GM18520 (cell line): ENCODE results near the gene NPL.
A peak's percentile ranks its signal among the peaks of the same experiment; 100 is the strongest.

Source experiments
- ATAC-seq: cut with Tn5 transposase; IDR thresholded peaks from one replicate; pipeline ENCODE4 v1.9.1; 2021; ENCODE audit not compliant: unreplicated experiment

Gene NPL, protein sequence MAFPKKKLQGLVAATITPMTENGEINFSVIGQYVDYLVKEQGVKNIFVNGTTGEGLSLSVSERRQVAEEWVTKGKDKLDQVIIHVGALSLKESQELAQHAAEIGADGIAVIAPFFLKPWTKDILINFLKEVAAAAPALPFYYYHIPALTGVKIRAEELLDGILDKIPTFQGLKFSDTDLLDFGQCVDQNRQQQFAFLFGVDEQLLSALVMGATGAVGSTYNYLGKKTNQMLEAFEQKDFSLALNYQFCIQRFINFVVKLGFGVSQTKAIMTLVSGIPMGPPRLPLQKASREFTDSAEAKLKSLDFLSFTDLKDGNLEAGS

DNA sequence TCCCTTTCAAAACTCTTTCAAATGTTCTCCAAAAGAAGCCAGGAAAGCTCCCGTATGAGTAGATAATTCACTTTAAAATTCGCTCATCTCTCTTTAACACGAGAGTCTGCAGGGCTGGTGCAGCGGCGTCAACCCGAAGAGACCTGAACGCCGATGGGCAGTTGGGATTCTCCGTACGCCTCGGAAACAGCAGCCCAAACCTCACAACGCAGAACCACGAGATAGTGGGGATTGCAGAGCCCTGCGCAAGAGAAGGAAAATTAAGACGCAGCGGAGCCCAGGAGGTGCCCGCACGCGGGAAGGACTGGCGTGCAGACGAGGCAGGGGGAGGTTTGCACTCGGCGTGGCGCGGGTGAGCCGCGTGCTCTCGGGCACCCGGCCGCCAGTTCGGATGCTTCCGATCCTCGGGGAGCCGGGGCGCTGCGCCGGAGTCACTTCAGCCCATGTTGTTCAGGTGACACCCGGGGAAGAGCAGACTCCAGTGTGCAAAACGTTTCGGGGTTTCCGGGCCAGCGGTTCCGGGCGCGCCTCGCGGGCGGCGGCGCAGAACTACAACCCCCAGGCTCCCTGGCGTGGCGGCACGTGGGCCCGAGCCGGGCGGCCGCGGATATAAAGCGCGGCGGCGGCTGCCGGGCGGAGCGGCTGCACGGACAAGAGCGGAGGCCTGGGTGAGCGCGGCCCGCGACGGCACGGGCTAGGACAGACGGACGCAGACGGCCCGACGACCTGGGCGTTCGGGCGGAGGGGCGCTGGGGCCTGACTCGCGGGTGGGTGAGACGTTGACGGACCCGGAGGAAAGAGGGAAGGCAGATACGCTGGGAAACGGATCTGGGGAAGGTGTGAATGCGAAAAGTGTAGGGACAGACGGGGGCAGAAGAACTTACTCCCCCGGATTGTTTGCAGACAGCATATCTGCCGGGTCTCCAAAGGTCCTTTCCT lies at the start of gene NPL:
Gene NPL (plus strand): TSS at position 636 of the 939 bp plus-strand sequence. CDS start 4,599 bp downstream, outside the sequence.
- ATAC-seq = peak; percentile 81

DNA sequence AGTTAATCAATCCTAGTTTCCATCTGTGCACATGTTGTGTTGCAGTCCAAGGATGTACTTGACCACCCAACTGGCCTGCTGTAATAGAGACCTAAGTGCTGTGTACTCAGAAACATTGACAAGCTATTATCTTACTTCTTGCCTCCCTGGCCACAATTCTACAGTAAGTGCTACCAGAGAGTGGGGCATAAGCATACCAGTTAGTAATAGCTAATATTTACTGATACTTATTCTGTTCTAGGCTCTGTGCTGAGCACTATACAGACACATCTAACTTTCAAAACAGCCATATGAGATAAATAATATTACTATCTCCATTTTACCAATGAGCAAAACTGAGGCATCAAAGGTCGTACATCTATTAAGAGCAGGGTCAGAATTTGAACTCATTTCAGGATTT lies 49.5 kb upstream of the NPL start:
- no peak for ATAC-seq

DNA sequence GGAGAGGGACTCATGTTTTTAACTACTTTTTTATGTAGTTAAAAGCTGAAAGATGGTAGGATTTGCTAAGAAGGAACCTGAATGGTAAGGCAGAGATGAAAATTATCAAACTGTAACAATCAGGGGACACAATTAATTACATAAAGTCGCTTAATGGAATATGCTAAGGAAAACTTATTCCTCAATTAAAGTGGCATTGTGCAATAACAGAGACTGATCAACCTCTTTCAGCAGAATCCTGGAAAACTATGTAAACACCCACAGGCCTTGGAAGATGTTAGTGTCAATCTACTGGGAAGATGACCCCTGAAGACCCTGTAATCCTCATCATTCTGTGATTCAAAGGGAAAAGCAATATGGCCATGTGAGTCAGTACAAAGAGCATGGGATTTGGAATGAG lies 46.8 kb upstream of the NPL start:
- ATAC-seq = no peak

DNA sequence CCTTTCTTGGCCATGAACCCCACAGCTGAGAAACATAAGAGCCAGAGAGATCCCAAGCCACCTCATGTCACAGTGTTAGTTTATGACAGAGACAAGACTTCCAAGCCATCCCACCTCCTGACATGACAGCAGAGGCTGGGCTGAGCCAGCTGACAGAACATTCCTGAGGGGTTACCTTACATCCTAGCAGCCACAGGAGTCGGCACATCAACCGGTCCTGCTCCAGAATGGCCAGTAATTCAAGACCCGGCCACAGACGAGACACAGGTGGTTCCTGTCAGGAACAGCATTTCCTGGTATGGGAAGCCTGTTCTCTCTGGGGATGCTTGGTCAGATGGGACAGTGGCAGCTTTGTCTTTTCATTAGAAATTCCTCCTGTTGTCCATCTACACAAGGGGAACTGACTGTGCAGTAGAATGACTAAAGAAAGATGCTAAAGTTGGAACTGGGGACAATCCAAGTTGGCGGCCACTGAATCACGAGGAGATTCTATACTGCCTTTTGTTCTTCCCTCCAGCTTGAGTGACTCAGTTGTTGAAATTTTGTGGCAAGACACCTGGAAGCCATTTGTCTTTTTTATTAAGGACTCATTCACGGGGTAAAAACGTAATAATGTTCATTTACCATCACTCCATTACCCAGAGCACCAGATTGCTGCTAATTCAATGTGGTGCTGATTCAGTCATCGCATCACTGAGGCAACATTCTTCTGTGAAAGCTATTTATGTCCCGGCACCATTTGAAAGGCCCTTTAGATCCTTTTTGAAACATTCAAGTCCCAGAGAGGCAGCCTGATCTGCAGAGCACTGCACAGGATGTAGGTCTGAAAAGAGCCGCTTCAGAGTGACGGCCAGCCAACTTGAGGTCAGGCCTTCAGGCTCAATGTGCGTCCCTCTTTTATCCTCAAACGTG lies 37.2 kb upstream of the NPL start:
- ATAC-seq = no peak

DNA sequence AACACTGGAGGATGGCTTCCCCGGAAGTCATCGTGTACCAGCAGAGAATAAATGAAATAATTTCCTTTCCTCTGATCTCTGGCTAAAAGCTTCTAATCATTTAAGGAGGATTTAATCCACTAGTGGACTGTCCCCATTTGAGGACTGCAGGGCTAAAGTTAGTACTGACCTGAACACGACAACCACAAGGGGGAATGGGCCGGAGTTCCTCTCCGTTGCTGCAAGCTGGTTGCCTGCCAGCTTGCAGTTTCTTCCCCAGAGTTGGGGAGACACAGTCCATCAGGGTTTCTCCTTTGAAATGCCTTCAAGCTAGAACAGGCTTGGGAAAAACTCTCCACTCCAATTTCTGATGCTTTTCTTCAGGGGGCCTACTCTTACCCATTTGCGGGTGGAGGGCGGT lies 35.5 kb upstream of the NPL start:
- ATAC-seq = no peak

DNA sequence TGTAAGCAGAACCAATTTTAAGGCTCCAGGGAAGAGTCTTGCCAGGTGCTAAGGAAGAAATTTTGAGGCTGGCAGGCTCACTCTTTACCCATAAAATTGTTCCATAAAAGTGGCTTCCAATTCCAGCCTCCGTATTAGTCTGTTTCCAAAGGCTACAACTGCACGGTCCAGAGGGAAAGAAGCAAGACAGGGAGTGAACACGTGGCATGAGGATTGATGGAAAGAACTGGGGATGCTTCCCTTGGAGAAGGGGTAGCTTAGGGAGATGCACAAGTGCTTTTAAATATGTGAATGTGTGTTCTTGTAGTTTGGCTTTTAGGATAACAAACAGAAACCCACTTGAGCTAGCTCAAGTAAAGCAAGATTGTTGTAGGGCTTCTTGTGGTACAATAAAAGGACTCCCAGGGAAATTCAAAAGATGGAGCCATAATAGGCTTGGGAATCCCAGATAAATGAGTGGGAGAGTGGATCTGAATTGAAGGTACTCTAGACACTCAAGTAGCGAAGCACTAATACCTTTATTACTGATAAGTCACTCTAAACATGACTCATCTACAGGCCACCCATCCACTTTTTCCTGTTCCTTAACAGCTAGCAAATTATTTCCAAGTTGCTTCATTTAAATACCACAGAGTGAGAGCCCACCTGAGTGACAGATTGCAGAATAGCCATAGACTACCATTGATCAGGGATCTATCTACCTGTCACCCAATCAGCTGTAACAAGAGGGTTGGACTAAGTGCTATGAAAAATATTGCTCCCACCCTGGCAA lies 34.8 kb upstream of the NPL start:
- ATAC-seq = no peak

DNA sequence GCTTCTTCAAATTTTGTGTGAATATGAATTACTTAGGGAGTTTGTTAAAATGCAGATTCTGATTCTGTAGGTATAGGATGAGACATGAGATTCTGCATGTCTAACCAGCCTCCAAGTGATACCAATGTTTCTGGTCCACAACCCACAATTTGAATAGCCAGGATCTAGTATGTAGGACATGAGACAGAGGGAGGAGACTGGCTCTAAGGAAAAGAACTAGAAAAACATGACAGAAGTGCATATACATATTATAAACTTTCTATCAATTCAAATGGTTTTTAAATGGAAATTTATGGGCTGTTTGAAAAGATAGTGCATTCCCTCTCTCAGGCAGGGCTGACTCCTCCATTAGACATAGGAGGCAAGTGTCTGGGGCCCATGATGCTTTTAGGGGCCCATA lies 33.9 kb upstream of the NPL start:
- ATAC-seq = no peak

DNA sequence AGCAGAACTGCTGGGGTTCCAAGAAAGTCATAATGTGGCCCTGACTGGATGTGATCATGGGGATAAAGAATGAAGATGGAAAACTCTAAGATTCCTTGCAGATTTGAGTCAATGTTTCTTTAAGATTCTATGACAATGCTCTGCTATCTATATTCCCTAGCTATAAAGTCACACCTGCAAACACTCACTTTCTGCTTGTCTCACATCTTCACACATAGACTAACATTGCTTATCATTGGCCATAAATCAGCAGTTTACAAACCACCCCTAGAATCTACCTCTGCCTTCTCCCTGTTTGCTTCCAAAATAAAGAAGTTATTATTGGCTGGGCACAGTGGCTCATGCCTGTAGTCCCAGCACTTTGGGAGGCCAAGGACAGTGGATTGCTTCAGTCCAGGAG lies 33.1 kb upstream of the NPL start:
- ATAC-seq = no peak

DNA sequence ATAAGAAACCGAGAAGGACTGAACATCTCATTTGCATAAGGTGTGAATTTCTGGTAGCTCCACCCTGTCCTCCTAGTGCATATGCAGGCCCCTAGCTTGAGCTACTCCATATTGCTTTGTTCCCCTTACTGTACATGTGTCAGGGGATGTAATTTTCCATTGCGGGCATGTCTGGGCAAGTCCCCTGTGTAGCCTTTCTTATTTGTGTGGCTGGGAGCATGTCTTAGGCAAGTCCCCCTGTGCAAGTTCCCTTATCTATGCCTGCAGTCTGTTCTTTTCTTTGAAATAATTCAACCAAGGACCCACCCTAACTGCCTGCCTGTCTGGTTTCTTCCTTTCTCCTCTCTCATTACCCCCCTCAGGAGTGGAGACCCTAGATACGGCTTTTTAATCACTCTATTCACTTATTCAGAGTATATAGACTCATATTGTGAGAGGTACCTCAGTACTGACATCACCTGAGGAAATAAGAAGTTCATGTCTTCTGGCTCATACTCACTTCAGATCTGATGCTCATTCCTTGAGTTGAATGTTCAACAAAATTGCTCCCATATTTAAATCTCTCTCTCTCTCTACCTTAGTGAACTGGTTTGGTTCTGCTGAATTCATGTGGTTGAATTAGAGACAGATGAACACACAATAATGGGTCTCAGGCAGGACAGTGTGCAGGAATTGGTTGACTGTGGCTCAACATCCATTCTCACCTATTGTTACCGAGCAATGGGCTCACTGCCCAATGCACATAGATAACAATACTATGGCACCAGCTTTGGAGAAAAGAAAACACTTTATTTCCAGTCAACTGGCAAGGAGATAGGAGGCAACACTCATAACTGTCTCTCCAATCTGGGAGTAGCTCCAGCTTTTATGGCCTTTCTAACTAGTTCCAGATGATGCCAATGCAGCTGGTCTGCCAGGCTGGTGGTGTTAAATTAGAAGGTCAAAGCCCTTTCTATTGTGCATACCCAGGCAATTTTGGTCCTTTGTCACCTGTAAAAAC lies 27.9 kb upstream of the NPL start:
- no peak for ATAC-seq

DNA sequence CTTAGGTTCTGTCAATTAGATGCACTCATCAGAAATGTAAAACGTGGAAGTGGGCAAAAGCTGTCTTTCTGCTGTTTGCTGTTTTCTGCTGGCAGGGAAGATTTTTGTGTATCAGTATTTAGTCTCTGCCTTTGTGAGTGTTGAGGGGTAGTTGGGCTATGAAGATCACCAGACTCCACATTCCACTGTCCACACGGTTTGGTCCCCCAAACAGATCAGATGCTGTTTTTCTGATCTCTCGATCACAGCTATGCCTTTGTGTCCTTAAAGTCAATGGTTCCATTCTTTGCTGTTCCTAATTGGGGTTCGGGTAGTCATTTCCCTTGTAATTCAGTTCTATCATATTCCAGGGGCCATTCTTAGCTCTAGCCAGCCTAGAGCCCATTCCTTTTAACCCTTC lies 27.0 kb upstream of the NPL start:
- no peak for ATAC-seq

DNA sequence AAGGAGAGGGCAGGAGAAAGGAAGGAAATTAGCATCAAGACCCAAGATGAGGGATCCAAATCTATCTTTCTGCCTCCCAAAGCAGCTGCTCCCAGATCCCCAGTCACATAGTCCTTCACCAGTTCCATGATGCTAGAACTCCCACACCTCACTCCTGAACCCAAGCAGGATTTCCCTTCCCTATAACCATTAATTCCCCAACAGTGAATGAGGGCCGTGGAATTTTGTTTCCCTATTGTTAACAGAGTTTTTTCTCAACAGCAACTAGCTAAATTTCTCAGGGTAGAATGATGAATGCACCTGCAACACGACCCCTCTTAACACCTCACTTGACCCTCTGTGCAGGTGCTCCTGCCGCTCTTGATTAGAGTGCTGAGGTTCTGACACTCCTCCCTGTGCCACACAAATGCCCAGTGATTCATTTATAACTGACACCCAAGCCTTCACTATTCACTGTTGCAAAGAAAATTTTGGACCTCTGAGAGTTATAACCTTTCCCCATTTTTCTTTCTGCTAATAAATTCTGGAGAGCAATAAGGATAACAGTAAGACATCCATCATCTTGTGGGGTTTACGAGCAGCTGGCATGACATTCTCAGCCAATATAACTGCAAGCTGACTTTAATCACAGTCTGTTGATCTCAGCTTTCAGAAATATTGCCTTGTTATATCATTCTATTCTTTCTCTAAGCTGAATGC lies 25.4 kb upstream of the NPL start:
- ATAC-seq = no peak

DNA sequence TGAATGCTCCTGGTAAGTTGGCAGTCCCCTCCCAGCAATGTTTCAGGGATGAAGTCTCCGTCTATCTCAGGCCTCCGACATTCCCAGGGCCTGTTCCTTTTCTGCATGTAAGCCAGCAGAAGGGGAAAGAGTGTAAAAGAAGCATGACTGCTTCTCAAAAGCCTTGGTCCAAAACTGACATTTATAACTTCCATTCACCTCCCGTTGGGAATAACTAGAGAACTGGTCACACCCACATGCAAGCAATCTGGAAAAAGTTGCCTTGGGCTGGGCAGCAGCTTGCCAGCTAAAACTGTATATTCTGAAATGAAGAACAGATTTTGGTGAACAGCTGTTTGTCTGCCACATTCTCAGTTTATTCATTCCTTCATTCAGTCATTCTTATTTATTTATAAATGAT lies 24.2 kb upstream of the NPL start:
- no peak for ATAC-seq

DNA sequence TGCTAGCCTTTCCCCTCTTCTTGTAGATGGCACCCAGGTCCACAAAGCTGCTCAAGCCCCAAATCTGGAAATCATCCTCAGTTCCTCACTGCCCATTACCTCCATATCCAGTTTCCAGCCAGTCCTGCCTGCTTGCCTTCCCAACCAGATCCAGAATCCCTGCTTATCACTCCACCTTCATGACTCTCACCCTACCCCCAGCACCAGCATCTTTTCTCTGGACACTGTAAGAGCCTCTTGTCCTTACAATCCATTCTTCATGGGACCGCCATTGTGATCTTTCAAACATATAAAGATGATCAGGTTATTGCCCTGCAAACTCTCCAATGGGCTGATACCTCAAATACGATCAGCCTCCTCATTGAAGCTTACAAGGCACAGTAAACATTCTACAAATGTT lies 23.5 kb upstream of the NPL start:
- no peak for ATAC-seq

DNA sequence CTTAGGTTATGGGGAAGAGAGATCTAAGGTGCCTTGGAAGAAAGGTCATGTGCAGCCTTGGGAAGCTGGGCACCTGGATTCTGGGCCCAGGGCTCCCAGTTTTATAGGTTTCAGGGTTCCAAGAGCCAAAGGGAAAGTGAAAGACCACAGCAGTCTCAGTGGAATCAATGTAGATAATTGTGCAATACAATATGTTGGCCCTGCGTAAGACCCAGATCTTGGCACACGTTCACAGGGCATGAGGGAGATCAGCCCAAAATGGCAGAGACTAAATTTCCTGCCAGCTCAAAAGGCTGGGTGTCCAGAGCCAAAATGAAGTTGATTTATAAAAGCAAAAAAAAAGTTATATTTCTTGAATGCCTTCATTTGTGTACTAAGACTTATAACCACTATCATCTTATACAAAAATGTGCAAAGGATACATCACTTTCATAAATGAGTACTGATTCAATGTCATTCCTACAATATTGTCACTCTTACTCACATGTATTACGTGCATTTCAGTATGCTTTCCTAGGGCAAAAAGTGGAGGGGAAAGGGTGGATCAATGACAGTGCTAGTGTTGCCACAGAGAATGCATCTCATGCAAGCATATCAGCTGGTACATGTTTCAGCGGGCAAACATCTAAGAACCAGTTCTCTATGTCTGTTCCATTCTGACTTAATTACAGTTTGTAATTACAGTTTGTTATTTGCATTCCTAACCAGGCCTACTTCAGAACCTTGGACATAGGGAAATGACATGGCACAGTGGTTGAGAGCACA lies 22.5 kb upstream of the NPL start:
- no peak for ATAC-seq

DNA sequence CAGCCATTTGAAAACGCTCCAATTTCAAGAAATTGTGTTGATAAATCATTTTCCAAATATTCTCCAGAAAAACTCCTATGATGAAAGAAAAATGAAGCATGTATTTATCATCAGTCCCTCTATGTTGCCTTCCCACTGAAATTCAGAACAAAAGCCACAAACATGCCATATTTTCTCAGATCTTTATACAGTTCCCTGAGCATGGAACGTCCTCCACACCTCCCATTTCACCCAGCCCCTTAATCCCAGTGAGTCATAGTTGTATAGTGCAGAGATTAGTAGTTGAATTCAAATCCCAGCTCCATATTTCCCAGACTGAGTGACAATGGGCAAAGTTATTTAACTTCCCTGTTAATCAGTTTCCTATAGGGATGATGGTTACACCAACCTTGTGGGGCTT lies 20.6 kb upstream of the NPL start:
- ATAC-seq = no peak

DNA sequence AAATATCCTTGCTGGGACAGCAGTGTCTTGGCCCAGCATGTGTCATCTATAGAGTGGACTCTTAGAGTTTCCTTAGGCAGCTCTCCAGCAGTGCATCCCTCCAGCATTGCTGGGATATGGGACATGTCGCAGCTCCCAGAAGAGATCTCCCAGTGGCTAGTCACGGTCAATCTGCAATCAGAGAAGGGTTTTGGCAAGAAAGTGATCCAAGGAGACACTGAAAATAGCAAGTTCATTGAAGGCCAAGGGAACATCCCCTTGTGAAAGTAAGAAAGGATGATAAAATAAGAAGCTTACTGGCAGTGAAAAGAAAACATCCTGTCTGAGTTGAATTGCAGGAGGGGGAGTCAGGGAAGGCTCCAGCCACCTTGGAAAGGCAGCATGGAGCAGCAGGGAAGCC lies 19.3 kb upstream of the NPL start:
- no peak for ATAC-seq

DNA sequence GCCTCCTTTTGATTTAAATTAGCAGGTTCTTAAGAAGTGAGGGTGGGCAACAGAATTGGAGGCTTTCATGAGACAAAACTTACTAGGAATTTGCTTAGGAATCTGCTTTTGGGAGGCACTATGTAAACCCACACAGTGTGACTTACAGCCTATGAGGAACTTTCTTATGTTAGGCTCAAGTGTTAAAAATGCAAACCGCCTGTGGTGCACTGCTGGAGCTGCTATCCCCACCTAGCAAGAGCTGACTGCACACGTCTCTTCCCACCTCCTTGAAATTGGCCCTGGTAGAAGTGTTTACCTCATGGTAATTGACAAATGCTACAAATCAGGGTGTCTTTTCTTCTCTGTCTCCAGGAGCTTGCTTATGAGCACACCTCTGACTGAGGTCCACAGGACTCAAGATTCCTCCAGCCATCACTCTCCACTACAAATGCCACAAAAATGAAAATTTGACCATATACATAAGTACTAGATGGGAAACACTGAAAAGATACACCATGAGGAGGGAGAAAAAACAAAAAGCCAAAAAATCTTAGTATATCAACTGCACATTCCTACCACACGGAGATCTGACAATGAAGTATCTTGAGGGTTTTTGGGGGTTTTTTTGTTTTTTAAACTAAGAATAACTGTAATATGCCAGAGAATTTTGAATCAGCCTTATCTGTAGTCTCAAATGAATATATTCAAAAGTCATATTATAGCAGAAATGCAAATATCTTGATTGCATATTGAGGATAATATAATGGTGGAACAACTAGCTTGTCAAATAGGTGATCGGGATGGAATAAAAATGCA lies 18.2 kb upstream of the NPL start:
- no peak for ATAC-seq
